Lower leg skin (tissue), 3 donors: ENCODE data around the gene E4F1.

Experiments
- CTCF ChIP-seq, 3 donors: fragments of 450-650 bp; IDR thresholded peaks; one replicate each; pipeline ENCODE4 v1.5.1; 2016; ENCODE audit warnings: antibody characterized with exemption in 3 of 3, mild to moderate bottlenecking in 3 of 3, moderate library complexity in 2 of 3
- POLR2A ChIP-seq, 2 donors: fragments of 450-650 bp; IDR thresholded peaks; one replicate each; pipeline ENCODE4 v1.6.1; 2016 to 2017; ENCODE audit warnings: antibody characterized with exemption in 2 of 2, mild to moderate bottlenecking in 1 of 2, moderate library complexity in 1 of 2

- TF ChIP-seq CTCF (IDR thresholded peaks at IDR 0.05) (no peak), POLR2A (IDR thresholded peaks at IDR 0.05) (no peak)
These were observed 32.0 kb upstream of the E4F1 start for GRCh38 chr16:2191446-2191706.
